GM12801 (cell line): ENCODE measurements around the gene COPS8.

Experiments used
- TF ChIP-seq, protein P1 (sequence below): IDR thresholded peaks from one replicate; pipeline ENCODE4 v1.5.1; 2011; ENCODE audit warnings: control low read depth; ENCODE audit not compliant: insufficient read length; ENCODE audit errors: extremely low read depth

Gene COPS8

DNA sequence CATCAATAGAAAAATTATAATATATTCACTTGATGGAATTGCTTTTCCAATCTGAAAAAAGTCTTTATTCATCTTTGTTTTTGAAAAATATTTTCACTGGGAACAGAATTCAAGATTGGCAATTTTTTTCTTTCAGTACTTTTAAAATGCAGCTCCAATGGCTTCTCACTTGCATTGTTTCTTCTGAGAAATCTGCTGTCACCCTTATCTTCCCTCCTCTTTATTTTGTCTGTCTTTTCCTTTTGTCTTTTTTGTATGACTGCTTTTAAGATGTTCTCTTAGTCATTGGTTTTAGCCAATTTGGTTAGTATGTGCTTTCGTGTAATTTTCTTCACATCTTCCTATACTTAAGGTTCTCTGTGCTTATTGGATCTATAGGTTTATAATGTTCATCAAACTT lies 37.1 kb upstream of the COPS8 start:
- TF ChIP-seq, protein P1, sequence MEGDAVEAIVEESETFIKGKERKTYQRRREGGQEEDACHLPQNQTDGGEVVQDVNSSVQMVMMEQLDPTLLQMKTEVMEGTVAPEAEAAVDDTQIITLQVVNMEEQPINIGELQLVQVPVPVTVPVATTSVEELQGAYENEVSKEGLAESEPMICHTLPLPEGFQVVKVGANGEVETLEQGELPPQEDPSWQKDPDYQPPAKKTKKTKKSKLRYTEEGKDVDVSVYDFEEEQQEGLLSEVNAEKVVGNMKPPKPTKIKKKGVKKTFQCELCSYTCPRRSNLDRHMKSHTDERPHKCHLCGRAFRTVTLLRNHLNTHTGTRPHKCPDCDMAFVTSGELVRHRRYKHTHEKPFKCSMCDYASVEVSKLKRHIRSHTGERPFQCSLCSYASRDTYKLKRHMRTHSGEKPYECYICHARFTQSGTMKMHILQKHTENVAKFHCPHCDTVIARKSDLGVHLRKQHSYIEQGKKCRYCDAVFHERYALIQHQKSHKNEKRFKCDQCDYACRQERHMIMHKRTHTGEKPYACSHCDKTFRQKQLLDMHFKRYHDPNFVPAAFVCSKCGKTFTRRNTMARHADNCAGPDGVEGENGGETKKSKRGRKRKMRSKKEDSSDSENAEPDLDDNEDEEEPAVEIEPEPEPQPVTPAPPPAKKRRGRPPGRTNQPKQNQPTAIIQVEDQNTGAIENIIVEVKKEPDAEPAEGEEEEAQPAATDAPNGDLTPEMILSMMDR = no peak

DNA sequence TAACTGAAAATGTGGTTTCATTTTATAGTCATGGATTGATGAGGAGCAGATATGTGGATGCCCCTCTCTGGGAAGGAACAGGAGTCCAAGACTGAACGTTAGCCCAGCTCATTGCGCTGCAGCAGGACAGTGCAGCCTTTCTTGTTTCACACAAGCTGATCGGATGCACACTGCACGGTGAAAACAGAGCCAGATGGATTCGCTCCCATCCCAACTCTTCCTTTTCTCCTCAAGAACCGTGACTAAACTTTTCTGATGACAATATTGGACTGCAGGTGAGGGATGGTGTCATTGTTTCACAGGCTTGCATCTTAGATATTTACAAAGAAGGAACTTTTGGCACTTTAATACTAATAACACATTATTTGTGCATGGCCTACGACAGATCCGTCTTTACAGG lies 33.8 kb upstream of the COPS8 start:
- TF ChIP-seq, protein P1 = no peak

DNA sequence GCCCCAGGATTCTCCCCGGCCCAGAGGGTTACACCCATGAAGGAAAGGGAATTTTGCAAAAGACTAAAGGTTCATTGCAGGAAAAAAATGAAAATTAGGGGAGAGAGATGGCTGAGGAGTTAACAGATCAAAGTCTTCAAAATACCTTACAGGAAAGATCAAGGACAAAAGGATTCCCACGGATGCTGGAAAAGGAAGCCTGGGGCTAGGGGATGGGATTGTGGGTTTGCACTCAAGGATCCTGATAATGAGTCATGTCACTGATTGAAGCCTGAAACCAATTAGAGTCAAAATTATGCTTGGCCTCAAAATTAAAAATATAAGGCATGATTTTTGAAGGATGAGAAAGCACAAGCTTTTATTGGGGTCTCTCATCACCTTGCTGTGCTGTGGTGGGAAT lies 32.6 kb upstream of the COPS8 start:
- TF ChIP-seq, protein P1 = no peak

DNA sequence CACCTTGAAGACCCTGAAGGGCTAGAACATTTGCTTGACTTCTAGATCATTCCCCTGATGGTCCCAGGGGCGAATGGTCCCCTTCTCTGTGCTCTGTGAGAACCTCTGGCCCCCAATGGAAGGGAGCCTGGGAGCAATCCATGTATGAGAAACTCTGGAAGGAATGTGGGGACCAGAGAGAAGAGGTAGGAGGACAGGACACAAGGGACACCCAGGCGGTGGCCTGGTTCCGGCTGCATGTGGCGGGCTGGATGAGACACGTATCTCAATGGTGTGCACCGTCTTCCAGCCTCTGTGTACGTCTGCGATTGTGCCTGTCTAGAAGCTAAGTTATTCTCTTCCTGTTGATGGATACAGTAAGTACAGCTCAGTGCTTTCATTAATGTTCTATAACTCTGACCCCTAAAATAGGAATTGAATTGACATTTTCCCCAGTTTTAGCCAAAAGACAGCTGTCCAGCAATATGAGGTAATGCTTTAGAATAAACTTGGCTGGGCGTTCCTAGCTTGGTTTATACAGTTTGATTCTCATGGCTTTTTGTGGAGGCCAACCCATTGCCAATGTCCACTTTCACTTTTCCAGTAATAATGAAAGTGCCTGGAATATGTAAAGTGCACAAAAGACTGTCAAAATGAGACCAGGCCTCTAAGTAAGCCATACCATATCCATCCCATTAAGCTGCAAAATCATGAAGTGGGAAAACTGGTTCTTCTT lies 30.1 kb upstream of the COPS8 start:
- TF ChIP-seq, protein P1 = no peak

DNA sequence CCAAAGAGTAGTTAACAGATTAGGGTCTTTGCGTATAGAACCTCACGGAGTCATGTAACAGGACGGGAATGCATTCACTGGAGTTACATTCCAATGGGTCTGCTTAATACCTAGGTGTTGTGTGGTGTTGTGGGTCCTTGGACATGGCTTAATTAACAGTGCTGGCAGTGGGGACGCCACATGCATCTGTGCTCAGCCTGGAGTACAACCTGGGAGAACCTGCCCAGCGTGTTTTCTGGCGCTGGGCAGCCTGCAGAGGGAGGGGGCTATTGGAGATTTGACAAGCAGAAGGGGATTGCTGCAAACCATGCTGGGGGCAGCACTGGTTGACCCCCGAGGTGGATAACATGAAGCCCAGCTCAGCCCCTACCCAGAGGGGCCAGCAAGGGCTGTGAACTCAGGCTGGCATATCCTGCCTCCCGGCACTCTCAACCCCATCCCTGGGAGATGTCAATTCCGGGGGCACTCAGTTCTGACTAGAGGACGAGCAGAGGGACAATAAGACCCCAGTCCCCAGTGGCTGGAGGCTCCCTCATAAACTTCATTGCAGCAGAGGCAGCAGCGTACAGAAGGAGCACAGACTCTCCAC lies 29.3 kb upstream of the COPS8 start:
- TF ChIP-seq, protein P1 = no peak

DNA sequence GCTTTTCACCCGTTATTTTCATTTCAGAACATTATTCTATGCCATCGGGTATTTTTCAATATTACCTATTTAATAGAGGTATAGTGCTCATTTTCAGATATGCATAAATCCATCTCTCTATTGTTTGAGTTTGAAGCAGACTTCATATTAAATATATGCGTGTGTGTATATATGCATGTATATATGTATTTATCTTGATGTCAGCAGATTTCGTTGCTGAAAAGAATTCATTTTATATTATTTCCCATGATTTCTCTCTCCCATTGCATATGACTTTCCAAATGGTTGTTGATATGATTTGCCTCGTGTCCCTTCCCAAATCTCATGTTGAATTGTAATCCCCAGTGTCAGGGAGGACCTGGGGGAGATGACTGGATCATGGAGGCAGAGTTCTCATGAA lies 28.6 kb upstream of the COPS8 start:
- TF ChIP-seq, protein P1 = no peak

DNA sequence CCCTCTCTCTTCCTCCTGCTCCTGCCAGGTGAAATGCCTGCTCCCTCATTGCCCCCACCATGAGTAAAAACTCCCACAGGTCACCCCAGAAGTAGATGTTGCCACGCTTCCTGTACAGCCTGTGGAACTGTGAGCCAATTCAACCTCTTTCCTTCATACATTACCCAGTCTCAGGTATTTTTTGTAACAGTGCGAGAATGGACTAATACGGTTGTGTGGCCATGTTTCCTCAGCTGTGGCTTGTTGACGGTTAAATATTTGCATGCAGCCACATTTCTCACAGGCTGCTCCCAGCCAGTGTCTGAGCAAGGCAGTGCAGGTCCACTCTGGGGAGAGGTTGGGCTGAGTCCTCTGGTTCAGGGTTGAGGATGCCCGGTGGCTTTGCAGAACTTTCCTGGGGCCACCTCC lies 27.8 kb upstream of the COPS8 start:
- TF ChIP-seq, protein P1 = no peak
